ENCODE results near the gene FOSL2.
A peak's percentile ranks its signal among the peaks of the same experiment; 100 is the strongest.

The FOSL2 gene

GRCh38 chr2:28433215-28433614 lies 40.6 kb downstream of the FOSL2 start:
- DNase-seq (ENCODE audit: low spot score), result no peak

- no peak for DNase-seq (ENCODE audit: low spot score)
Measured at GRCh38 chr2:28433935-28434599, 41.4 kb downstream of the FOSL2 start.

GRCh38 chr2:28434600-28434989 lies 41.9 kb downstream of the FOSL2 start:
- no peak for DNase-seq (ENCODE audit: low spot score)

- no peak for DNase-seq (ENCODE audit: low spot score)
Measured at GRCh38 chr2:28435241-28435640, 42.6 kb downstream of the FOSL2 start.

GRCh38 chr2:28435814-28436351 lies 43.2 kb downstream of the FOSL2 start:
- DNase-seq (ENCODE audit: low spot score), result no peak

- DNase-seq (ENCODE audit: low spot score), result no peak
Measured at GRCh38 chr2:28436525-28437051, 43.9 kb downstream of the FOSL2 start.

GRCh38 chr2:28437149-28437835 lies 44.6 kb downstream of the FOSL2 start:
- DNase-seq (ENCODE audit: low spot score), result peak; percentile 45

- no peak for DNase-seq (ENCODE audit: low spot score)
Measured at GRCh38 chr2:28437918-28438317, 45.3 kb downstream of the FOSL2 start.

GRCh38 chr2:28438532-28439063 lies 45.9 kb downstream of the FOSL2 start:
- DNase-seq (ENCODE audit: low spot score), result no peak

GRCh38 chr2:28439127-28439526 lies 46.5 kb downstream of the FOSL2 start:
- DNase-seq (ENCODE audit: low spot score), result no peak

- DNase-seq (ENCODE audit: low spot score), result no peak
Measured at GRCh38 chr2:28439763-28440162, 47.1 kb downstream of the FOSL2 start.

GRCh38 chr2:28442328-28442727 lies 49.7 kb downstream of the FOSL2 start:
- DNase-seq (ENCODE audit: low spot score), result no peak

- DNase-seq (ENCODE audit: low spot score), result no peak
Measured at GRCh38 chr2:28444956-28445355, 52.3 kb downstream of the FOSL2 start.

GRCh38 chr2:28445448-28446258 lies 53.0 kb downstream of the FOSL2 start:
- peak; percentile 95 for DNase-seq (ENCODE audit: low spot score)

GRCh38 chr2:28446531-28446930 lies 53.9 kb downstream of the FOSL2 start:
- DNase-seq (ENCODE audit: low spot score), result no peak

- DNase-seq (ENCODE audit: low spot score), result no peak
Measured at GRCh38 chr2:28447086-28447485, 54.4 kb downstream of the FOSL2 start.

- DNase-seq (ENCODE audit: low spot score), result peak; percentile 78
Measured at GRCh38 chr2:28447943-28448792, 55.5 kb downstream of the FOSL2 start.

- no peak for DNase-seq (ENCODE audit: low spot score)
Measured at GRCh38 chr2:28448793-28449100, 56.1 kb downstream of the FOSL2 start.

- DNase-seq (ENCODE audit: low spot score), result no peak
Measured at GRCh38 chr2:28449126-28449487, 56.4 kb downstream of the FOSL2 start.

- no peak for DNase-seq (ENCODE audit: low spot score)
Measured at GRCh38 chr2:28449488-28450395, 57.1 kb downstream of the FOSL2 start.
